ENCODE measurements around the gene LRRC26.

LRRC26 gene

GRCh38 chr9:137169896-137170358, at the start of gene LRRC26:
TSS of gene LRRC26 (minus strand) at chr9:137170051. CDS start at chr9:137169943, 108 bp downstream.
- in situ Hi-C loops (cut with HindIII; ENCODE audit: low sequenced_read_pairs), result loop anchor here (25.0 kb wide), 1 partner anchor 358 kb away; the partner anchor contains the start of gene RABL6

- in situ Hi-C loops (cut with HindIII; ENCODE audit: low sequenced_read_pairs), result no loop called here
Observed at GRCh38 chr9:137218754-137219271, 49.0 kb upstream of the LRRC26 start.

GRCh38 chr9:137218212-137218753, 48.4 kb upstream of the LRRC26 start:
- in situ Hi-C loops (cut with HindIII; ENCODE audit: low sequenced_read_pairs), result no loop called here

GRCh38 chr9:137217276-137218211, 47.7 kb upstream of the LRRC26 start:
- in situ Hi-C loops (cut with HindIII; ENCODE audit: low sequenced_read_pairs), result no loop called here

- in situ Hi-C loops (cut with HindIII; ENCODE audit: low sequenced_read_pairs), result no loop called here
Observed at GRCh38 chr9:137216188-137216965, 46.5 kb upstream of the LRRC26 start.

GRCh38 chr9:137215196-137215986, 45.5 kb upstream of the LRRC26 start:
- in situ Hi-C loops (cut with HindIII; ENCODE audit: low sequenced_read_pairs), result no loop called here

- in situ Hi-C loops (cut with HindIII; ENCODE audit: low sequenced_read_pairs), result no loop called here
Observed at GRCh38 chr9:137214620-137215019, 44.8 kb upstream of the LRRC26 start.

GRCh38 chr9:137213160-137214060, 43.6 kb upstream of the LRRC26 start:
- in situ Hi-C loops (cut with HindIII; ENCODE audit: low sequenced_read_pairs), result no loop called here

- in situ Hi-C loops (cut with HindIII; ENCODE audit: low sequenced_read_pairs), result no loop called here
Observed at GRCh38 chr9:137212520-137212919, 42.7 kb upstream of the LRRC26 start.

- in situ Hi-C loops (cut with HindIII; ENCODE audit: low sequenced_read_pairs), result no loop called here
Observed at GRCh38 chr9:137211532-137211931, 41.7 kb upstream of the LRRC26 start.

GRCh38 chr9:137206602-137207001, 36.8 kb upstream of the LRRC26 start:
- in situ Hi-C loops (cut with HindIII; ENCODE audit: low sequenced_read_pairs), result no loop called here

- in situ Hi-C loops (cut with HindIII; ENCODE audit: low sequenced_read_pairs), result no loop called here
Observed at GRCh38 chr9:137205126-137206069, 35.5 kb upstream of the LRRC26 start, which contains the start of the genes NDOR1 and TMEM203. TSS of gene NDOR1 (plus strand) at chr9:137205700. CDS start at chr9:137205778, 78 bp downstream. TSS of gene TMEM203 (minus strand) at chr9:137205648. CDS start at chr9:137205414, 234 bp downstream.

- in situ Hi-C loops (cut with HindIII; ENCODE audit: low sequenced_read_pairs), result no loop called here
Observed at GRCh38 chr9:137204731-137205125, 34.9 kb upstream of the LRRC26 start.

- in situ Hi-C loops (cut with HindIII; ENCODE audit: low sequenced_read_pairs), result no loop called here
Observed at GRCh38 chr9:137202966-137203365, 33.1 kb upstream of the LRRC26 start.

GRCh38 chr9:137201205-137201868, 31.5 kb upstream of the LRRC26 start:
- in situ Hi-C loops (cut with HindIII; ENCODE audit: low sequenced_read_pairs), result no loop called here

- in situ Hi-C loops (cut with HindIII; ENCODE audit: low sequenced_read_pairs), result no loop called here
Observed at GRCh38 chr9:137200311-137201204, 30.7 kb upstream of the LRRC26 start, which contains the start of gene TPRN. TSS of gene TPRN (minus strand) at chr9:137200741. CDS start at chr9:137200711, 30 bp downstream.
